Liver (tissue), 9 donors: ENCODE measurements around the gene TNXB. TPM values are rescaled to one million over a fixed set of nuclear protein-coding genes. Genes with fewer than 3 reads are reported as not detected.

ENCODE experiments used
- DNase-seq: peaks from one replicate; pipeline ENCODE4 v3.0.0-alpha.2; 2017; ENCODE audit warnings: low spot score
- H3K27ac ChIP-seq, 2 donors: one replicate each; pipeline ENCODE4 v1.7.0; 2013; ENCODE audit warnings: inconsistent platforms in 2 of 2, low read length in 2 of 2, control low read depth in 1 of 2, low read depth in 1 of 2, mild to moderate bottlenecking in 1 of 2
- H3K27me3 ChIP-seq, 4 donors: one replicate each; pipeline versions ENCODE4 v1.6.1 to v1.7.0; 2013; ENCODE audit warnings: low read length in 3 of 4, inconsistent platforms in 1 of 4, mild to moderate bottlenecking in 1 of 4, moderate library complexity in 1 of 4; ENCODE audit not compliant: control insufficient read depth in 4 of 4, insufficient read depth in 4 of 4
- H3K36me3 ChIP-seq, 4 donors: one replicate each; pipeline versions ENCODE4 v1.6.1 to v1.7.0; 2013; ENCODE audit warnings: low read length in 3 of 4, mild to moderate bottlenecking in 3 of 4, low read depth in 1 of 4, moderate library complexity in 1 of 4; ENCODE audit not compliant: control insufficient read depth in 4 of 4, insufficient read depth in 3 of 4
- H3K4me1 ChIP-seq, 4 donors: one replicate each; pipeline versions ENCODE4 v1.6.1 to v1.7.0; 2013; ENCODE audit warnings: low read length in 3 of 4, mild to moderate bottlenecking in 3 of 4, moderate library complexity in 1 of 4; ENCODE audit not compliant: control insufficient read depth in 4 of 4, insufficient read depth in 4 of 4
- H3K4me3 ChIP-seq, 3 donors: one replicate each; pipeline versions ENCODE4 v1.6.1 to v1.7.0; 2013; ENCODE audit warnings: low read length in 3 of 3, control low read depth in 1 of 3, low read depth in 1 of 3, mild to moderate bottlenecking in 1 of 3
- H3K9ac ChIP-seq, 2 donors: one replicate each; pipeline ENCODE4 v1.7.0; 2013; ENCODE audit warnings: low read length in 2 of 2, mild to moderate bottlenecking in 2 of 2, moderate library complexity in 2 of 2, control low read depth in 1 of 2, low read depth in 1 of 2
- H3K9me3 ChIP-seq, 4 donors: one replicate each; pipeline versions ENCODE4 v1.6.1 to v1.7.0; 2013; ENCODE audit warnings: low read length in 3 of 4; ENCODE audit not compliant: control insufficient read depth in 4 of 4
- EGR1 ChIP-seq, 2 donors: IDR thresholded peaks; 2 replicates each; pipeline ENCODE4 v1.6.1; 2016 to 2018; ENCODE audit warnings: antibody characterized with exemption in 2 of 2, low read depth in 2 of 2
- FOXA2 ChIP-seq: IDR thresholded peaks from 2 replicates; pipeline ENCODE4 v1.6.1; 2016; ENCODE audit warnings: antibody characterized with exemption
- GABPA ChIP-seq, 2 donors: IDR thresholded peaks in 1 of 2; conservative IDR thresholded peaks in 1 of 2; 2 replicates each; pipeline ENCODE4 v1.6.1; 2016; ENCODE audit warnings: antibody characterized with exemption in 2 of 2, mild to moderate bottlenecking in 1 of 2, moderate library complexity in 1 of 2
- HNF4G ChIP-seq: IDR thresholded peaks from 2 replicates; pipeline ENCODE4 v1.6.1; 2016; ENCODE audit warnings: antibody characterized with exemption
- JUND ChIP-seq, 2 donors: IDR thresholded peaks; 2 replicates each; pipeline ENCODE4 v1.6.1; 2016; ENCODE audit warnings: antibody characterized with exemption in 2 of 2
- NR2F2 ChIP-seq: IDR thresholded peaks from 2 replicates; pipeline ENCODE4 v1.6.1; 2016; ENCODE audit warnings: antibody characterized with exemption
- RXRA ChIP-seq, 2 donors: IDR thresholded peaks; 2 replicates each; pipeline ENCODE4 v1.6.1; 2017 to 2018; ENCODE audit warnings: antibody characterized with exemption in 2 of 2, mild to moderate bottlenecking in 1 of 2
- SP1 ChIP-seq: IDR thresholded peaks from 2 replicates; pipeline ENCODE4 v1.6.1; 2018; ENCODE audit warnings: antibody characterized with exemption, mild to moderate bottlenecking
- WGBS: extraction: QIAGEN DNeasy Blood & Tissue Kit; methylation state at CpG from one replicate; pipeline ENCODE4 v1.1.7; 2013; 5-methylcytosine and 5-hydroxymethylcytosine counted together
- polyA plus RNA-seq, 2 donors: library from polyadenylated mRNA; stranded (reverse) in 1 of 2; unstranded in 1 of 2; fragments of 200-250 nt in 1 of 2; fragments of >200 nt in 1 of 2; fragmentation: Nextera tagmentation in 1 of 2; extraction: Ambion mirVana in 1 of 2; gene quantifications; one replicate each; pipeline versions ENCODE4 v1.2.1 to v1.2.3, GENCODE V29; 2013 to 2015
- total RNA-seq, 2 donors: library from RNA; depleted of rRNA; stranded (reverse); fragments of >200 nt; gene quantifications; one replicate each; pipeline ENCODE4 v1.2.3, GENCODE V29; 2014
- TF ChIP-seq, protein P1 (sequence below): IDR thresholded peaks from 2 replicates; pipeline ENCODE4 v1.6.1; 2016; ENCODE audit warnings: antibody characterized with exemption
- TF ChIP-seq, protein P2 (sequence below): IDR thresholded peaks from 2 replicates; pipeline ENCODE4 v1.6.1; 2016; ENCODE audit warnings: antibody characterized with exemption
- TF ChIP-seq, protein P3 (sequence below): fragments of 150-350 bp; IDR thresholded peaks from 2 replicates; pipeline ENCODE4 v1.5.1; 2017; ENCODE audit warnings: improper control_type of control experiment, low read depth, low read length; ENCODE audit not compliant: missing input control
- TF ChIP-seq, protein P4 (sequence below): IDR thresholded peaks from 2 replicates; pipeline ENCODE4 v1.6.1; 2016; ENCODE audit warnings: antibody characterized with exemption, mild to moderate bottlenecking
- donor health status: healthy.
- donor health status: healthy.
- donor health status: healthy.
- donor health status: healthy.
- donor health status: healthy.

TNXB gene
- total and polyA plus RNA-seq, 4 donors: 3.0 to 17.1 (median 5.6) TPM

DNA sequence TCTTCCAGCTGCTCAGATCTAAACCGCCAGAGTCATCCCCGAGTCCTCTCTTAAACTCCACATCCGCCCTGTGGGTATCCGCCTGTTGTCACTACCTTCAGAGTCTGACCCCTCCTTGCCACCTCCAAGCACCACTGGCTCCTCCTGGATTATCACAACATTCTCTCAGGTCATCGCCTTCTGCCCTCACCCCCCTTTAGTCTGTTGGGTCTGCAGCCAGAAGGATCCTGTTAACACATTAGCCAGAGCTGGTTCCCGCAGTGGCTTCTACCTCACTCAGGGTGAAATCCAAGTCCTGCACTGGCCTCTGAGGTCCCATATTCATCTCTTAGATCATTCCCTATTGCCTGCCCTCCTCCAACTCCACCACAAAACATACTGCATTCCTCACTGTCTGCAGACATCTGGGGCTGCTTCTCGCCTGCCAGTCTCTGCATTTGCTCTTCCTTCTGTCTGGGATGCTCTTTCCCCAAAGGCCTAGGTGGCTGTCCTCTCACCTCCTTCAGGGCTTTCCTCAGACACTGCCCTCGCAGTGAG, 34.1 kb downstream of the TNXB start:
- H3K4me1 ChIP-seq: no peaks in the 10 kb centered on the region
- DNase-seq: no peak
- TF ChIP-seq, protein P1, sequence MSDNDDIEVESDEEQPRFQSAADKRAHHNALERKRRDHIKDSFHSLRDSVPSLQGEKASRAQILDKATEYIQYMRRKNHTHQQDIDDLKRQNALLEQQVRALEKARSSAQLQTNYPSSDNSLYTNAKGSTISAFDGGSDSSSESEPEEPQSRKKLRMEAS: no peak
- no peak for TF ChIP-seq NR2F2
- TF ChIP-seq EGR1 (IDR thresholded peaks at IDR 0.05; ENCODE audit: low read depth in 2 of 2): no peak
- no peak overlapping the region for H3K4me3 ChIP-seq
- no peaks in the 10 kb centered on the region for H3K9me3 ChIP-seq
- no peaks in the 10 kb centered on the region for H3K36me3 ChIP-seq
- H3K27ac ChIP-seq: no peak overlapping the region
- no peak overlapping the region for H3K9ac ChIP-seq
- WGBS: 89% methylated on average over 8 of the region's 8 CpGs
- H3K27me3 ChIP-seq: no peaks in the 10 kb centered on the region

DNA sequence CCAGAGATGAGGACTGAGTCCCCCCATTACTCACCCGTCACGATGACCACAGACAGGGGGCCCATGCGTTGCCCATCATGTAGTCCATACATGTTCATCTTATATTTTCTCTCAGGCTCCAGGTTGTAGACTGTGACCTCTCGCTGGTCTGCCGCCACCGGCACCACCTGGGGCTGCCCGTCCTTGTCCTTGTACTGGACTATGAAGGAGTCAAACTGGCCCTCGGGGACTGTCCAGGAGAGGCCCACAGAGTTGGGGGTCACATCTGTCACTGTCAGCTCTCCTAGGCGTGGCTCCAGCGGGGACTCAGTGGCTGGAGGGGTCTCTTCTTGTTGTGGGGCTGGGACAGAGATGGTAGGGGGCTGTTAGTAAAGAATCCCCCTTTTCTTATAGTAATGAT, 35.5 kb downstream of the TNXB start:
- no peak overlapping the region for H3K27ac ChIP-seq
- 94% methylated on average over 10 of the region's 10 CpGs for WGBS
- H3K27me3 ChIP-seq: no peaks in the 10 kb centered on the region
- H3K4me1 ChIP-seq: no peaks in the 10 kb centered on the region
- H3K4me3 ChIP-seq: no peak overlapping the region
- H3K9me3 ChIP-seq: no peaks in the 10 kb centered on the region
- no peaks in the 10 kb centered on the region for H3K36me3 ChIP-seq
- DNase-seq: no peak
- no peak overlapping the region for H3K9ac ChIP-seq
- TF ChIP-seq EGR1 (IDR thresholded peaks at IDR 0.05; ENCODE audit: low read depth in 2 of 2) (no peak), FOXA2 (no peak), RXRA (IDR thresholded peaks at IDR 0.05) (no peak), GABPA (IDR thresholded peaks at IDR 0.05 in 1 of 2, conservative IDR thresholded peaks at IDR 0.05 in 1 of 2) (no peak), SP1 (no peak)
- TF ChIP-seq, protein P1: no peak
- TF ChIP-seq, protein P2, sequence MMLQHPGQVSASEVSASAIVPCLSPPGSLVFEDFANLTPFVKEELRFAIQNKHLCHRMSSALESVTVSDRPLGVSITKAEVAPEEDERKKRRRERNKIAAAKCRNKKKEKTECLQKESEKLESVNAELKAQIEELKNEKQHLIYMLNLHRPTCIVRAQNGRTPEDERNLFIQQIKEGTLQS: no peak
- TF ChIP-seq, protein P3, sequence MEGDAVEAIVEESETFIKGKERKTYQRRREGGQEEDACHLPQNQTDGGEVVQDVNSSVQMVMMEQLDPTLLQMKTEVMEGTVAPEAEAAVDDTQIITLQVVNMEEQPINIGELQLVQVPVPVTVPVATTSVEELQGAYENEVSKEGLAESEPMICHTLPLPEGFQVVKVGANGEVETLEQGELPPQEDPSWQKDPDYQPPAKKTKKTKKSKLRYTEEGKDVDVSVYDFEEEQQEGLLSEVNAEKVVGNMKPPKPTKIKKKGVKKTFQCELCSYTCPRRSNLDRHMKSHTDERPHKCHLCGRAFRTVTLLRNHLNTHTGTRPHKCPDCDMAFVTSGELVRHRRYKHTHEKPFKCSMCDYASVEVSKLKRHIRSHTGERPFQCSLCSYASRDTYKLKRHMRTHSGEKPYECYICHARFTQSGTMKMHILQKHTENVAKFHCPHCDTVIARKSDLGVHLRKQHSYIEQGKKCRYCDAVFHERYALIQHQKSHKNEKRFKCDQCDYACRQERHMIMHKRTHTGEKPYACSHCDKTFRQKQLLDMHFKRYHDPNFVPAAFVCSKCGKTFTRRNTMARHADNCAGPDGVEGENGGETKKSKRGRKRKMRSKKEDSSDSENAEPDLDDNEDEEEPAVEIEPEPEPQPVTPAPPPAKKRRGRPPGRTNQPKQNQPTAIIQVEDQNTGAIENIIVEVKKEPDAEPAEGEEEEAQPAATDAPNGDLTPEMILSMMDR: no peak

DNA sequence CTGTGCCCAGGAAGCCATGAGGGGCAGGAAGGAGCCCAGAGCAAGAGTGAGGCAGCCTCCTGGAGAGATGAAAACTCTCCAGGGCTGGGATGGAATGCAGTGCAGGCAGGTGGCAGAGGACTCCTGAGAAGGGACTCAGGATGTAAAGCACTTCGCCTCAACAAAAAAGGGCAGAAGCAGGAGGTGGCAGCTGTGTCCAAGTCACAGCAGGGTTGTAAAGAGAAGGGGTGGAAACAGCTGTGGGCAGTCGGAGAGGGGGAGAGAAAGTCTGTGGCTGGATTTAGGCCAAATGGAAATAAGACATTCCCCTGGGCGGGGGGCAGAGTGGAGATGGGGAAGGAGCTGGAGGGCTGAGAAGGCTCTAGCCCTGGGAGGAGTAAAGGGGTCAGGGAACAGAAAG, 36.0 kb downstream of the TNXB start:
- 88% methylated on average over 3 of the region's 3 CpGs for WGBS
- TF ChIP-seq, protein P1: no peak
- TF ChIP-seq EGR1 (IDR thresholded peaks at IDR 0.05; ENCODE audit: low read depth in 2 of 2) (no peak), HNF4G (no peak), FOXA2 (no peak), SP1 (no peak), JUND (IDR thresholded peaks at IDR 0.05) (no peak)
- TF ChIP-seq, protein P4, sequence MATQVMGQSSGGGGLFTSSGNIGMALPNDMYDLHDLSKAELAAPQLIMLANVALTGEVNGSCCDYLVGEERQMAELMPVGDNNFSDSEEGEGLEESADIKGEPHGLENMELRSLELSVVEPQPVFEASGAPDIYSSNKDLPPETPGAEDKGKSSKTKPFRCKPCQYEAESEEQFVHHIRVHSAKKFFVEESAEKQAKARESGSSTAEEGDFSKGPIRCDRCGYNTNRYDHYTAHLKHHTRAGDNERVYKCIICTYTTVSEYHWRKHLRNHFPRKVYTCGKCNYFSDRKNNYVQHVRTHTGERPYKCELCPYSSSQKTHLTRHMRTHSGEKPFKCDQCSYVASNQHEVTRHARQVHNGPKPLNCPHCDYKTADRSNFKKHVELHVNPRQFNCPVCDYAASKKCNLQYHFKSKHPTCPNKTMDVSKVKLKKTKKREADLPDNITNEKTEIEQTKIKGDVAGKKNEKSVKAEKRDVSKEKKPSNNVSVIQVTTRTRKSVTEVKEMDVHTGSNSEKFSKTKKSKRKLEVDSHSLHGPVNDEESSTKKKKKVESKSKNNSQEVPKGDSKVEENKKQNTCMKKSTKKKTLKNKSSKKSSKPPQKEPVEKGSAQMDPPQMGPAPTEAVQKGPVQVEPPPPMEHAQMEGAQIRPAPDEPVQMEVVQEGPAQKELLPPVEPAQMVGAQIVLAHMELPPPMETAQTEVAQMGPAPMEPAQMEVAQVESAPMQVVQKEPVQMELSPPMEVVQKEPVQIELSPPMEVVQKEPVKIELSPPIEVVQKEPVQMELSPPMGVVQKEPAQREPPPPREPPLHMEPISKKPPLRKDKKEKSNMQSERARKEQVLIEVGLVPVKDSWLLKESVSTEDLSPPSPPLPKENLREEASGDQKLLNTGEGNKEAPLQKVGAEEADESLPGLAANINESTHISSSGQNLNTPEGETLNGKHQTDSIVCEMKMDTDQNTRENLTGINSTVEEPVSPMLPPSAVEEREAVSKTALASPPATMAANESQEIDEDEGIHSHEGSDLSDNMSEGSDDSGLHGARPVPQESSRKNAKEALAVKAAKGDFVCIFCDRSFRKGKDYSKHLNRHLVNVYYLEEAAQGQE: no peak
- no peak overlapping the region for H3K27ac ChIP-seq
- H3K9me3 ChIP-seq: no peaks in the 10 kb centered on the region
- no peak for DNase-seq
- no peaks in the 10 kb centered on the region for H3K27me3 ChIP-seq
- no peaks in the 10 kb centered on the region for H3K4me1 ChIP-seq
- no peaks in the 10 kb centered on the region for H3K36me3 ChIP-seq
- H3K9ac ChIP-seq: no peak overlapping the region
- no peak overlapping the region for H3K4me3 ChIP-seq
